HCT116 (cell line): ENCODE data around the gene ZNRF3.

Experiments used
- ATF3 ChIP-seq: IDR thresholded peaks from 2 replicates; pipeline ENCODE4 v1.6.1; 2012
- CEBPB ChIP-seq: IDR thresholded peaks from 2 replicates; pipeline ENCODE4 v1.6.1; 2012; ENCODE audit warnings: low read depth
- CTCF ChIP-seq, 3 experiments: fragments of 200-600 bp in 1 of 3; sonication (generic) in 1 of 3; IDR thresholded peaks in 2 of 3; conservative IDR thresholded peaks in 1 of 3; 2 replicates each; pipeline ENCODE4 v1.5.1; 2012 to 2017; ENCODE audit warnings: low read depth in 2 of 3, low read length in 2 of 3, antibody characterized with exemption in 1 of 3, borderline replicate concordance in 1 of 3, control low read depth in 1 of 3, mild to moderate bottlenecking in 1 of 3, mixed read lengths in 1 of 3, mixed run types in 1 of 3, moderate library complexity in 1 of 3; ENCODE audit not compliant: insufficient read depth in 1 of 3
- EZH2 ChIP-seq: fragments of 200-600 bp; sonication (generic); IDR thresholded peaks from 2 replicates; pipeline ENCODE4 v1.6.1; 2017; ENCODE audit warnings: antibody characterized with exemption, mixed run types
- FOSL1 ChIP-seq: IDR thresholded peaks from 2 replicates; pipeline ENCODE4 v1.6.1; 2012; ENCODE audit warnings: low read depth
- MAX ChIP-seq: IDR thresholded peaks from 2 replicates; pipeline ENCODE4 v1.6.1; 2012
- POLR2A ChIP-seq: IDR thresholded peaks from 2 replicates; pipeline ENCODE4 v1.7.0; 2011; ENCODE audit warnings: borderline replicate concordance; ENCODE audit not compliant: insufficient read depth, insufficient read length; ENCODE audit errors: extremely low read depth
- POLR2AphosphoS5 ChIP-seq: IDR thresholded peaks from 2 replicates; pipeline ENCODE4 v1.6.1; 2011; ENCODE audit warnings: mild to moderate bottlenecking, low read depth, low read length, moderate library complexity
- ZFX ChIP-seq: fragments of 450-650 bp; IDR thresholded peaks from 2 replicates; pipeline ENCODE4 v1.6.1; 2017
- ZNF274 ChIP-seq: fragments of 200-500 bp; sonication (Bioruptor generic); IDR thresholded peaks from 2 replicates; pipeline ENCODE4 v1.6.1; 2014; ENCODE audit warnings: mild to moderate bottlenecking, low read depth, low read length, inconsistent platforms

- TF ChIP-seq POLR2A (no peak), EZH2 (no peak), CTCF (IDR thresholded peaks at IDR 0.05 in 2 of 3, conservative IDR thresholded peaks at IDR 0.05 in 1 of 3; ENCODE audit: borderline replicate concordance in 1 of 3, insufficient read depth in 1 of 3, low read depth in 2 of 3, low read length in 2 of 3) (no peak), ZNF274 (no peak), FOSL1 (no peak), CEBPB (no peak), ZFX (no peak), ATF3 (no peak), POLR2AphosphoS5 (no peak), MAX (no peak)
Measured at GRCh38 chr22:29074276-29074772, 191.0 kb downstream of the ZNRF3 start.
